GM23248 (cell line): ENCODE data around the gene EFHC2.

ENCODE experiments used
- EZH2 ChIP-seq: fragments of 200-600 bp; sonication (generic); IDR thresholded peaks from 2 replicates; pipeline ENCODE4 v1.6.1; 2018; ENCODE audit warnings: antibody characterized with exemption, mild to moderate bottlenecking; ENCODE audit not compliant: insufficient read depth, poor library complexity, severe bottlenecking
- EZH2phosphoT487 ChIP-seq: fragments of 200-600 bp; sonication (generic); IDR thresholded peaks from 2 replicates; pipeline ENCODE4 v1.6.1; 2018; ENCODE audit warnings: antibody characterized with exemption, moderate library complexity, mild to moderate bottlenecking, low read depth; ENCODE audit not compliant: insufficient read depth

- TF ChIP-seq EZH2 (no peak), EZH2phosphoT487 (no peak)
Observed at GRCh38 chrX:44392767-44393166, 49.3 kb upstream of the EFHC2 start.
